IPS-15b (cell line): ENCODE data around the gene NOS1.
"Not testable (repeated sequence)": the region's sequence is repeated elsewhere in the genome, so short reads cannot be mapped to it uniquely, and the experiment has no call there.

Experiments used
- H3K27me3 ChIP-seq: one replicate; pipeline ENCODE4 v1.6.1; 2013; ENCODE audit warnings: low read length; ENCODE audit not compliant: control insufficient read depth, insufficient read depth
- H3K36me3 ChIP-seq: one replicate; pipeline ENCODE4 v1.6.1; 2013; ENCODE audit warnings: low read length; ENCODE audit not compliant: control insufficient read depth, insufficient read depth
- H3K4me1 ChIP-seq: one replicate; pipeline ENCODE4 v1.6.1; 2013; ENCODE audit warnings: mild to moderate bottlenecking, low read length; ENCODE audit not compliant: control insufficient read depth, insufficient read depth
- H3K4me3 ChIP-seq: one replicate; pipeline ENCODE4 v1.5.1; 2013; ENCODE audit warnings: low read depth, low read length
- H3K9ac ChIP-seq: one replicate; pipeline ENCODE4 v1.6.1; 2013; ENCODE audit warnings: low read depth, mild to moderate bottlenecking, low read length
- H3K9me3 ChIP-seq: one replicate; pipeline ENCODE4 v1.6.1; 2013; ENCODE audit warnings: mild to moderate bottlenecking, low read length; ENCODE audit not compliant: control insufficient read depth, insufficient read depth

The NOS1 gene

DNA sequence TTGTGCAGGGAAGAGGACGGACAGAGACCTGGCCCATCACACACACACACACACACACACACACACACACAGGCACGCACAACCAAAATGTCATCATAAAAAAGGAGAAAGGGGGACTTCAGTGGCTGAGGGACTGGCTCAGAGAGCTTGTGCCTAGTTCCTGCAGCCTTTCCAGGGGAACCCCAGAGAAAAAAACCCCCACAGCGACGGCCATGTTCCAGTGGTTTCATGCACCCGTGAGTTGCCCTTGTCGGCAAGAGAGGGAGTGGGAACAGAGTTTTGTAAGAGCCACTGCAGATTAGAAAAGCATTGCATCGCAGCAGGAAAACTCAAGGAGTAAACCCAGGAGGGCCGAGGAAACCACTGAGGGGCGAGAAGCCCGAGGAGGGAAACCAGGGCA is 146.6 kb downstream of the NOS1 start:
- no peak overlapping the region for H3K9ac ChIP-seq
- H3K4me3 ChIP-seq, result no peak overlapping the region
- no peaks in the 10 kb centered on the region for H3K9me3 ChIP-seq
- H3K36me3 ChIP-seq, result no peaks in the 10 kb centered on the region
- no peaks in the 10 kb centered on the region for H3K27me3 ChIP-seq
- H3K4me1 ChIP-seq, result no peaks in the 10 kb centered on the region

DNA sequence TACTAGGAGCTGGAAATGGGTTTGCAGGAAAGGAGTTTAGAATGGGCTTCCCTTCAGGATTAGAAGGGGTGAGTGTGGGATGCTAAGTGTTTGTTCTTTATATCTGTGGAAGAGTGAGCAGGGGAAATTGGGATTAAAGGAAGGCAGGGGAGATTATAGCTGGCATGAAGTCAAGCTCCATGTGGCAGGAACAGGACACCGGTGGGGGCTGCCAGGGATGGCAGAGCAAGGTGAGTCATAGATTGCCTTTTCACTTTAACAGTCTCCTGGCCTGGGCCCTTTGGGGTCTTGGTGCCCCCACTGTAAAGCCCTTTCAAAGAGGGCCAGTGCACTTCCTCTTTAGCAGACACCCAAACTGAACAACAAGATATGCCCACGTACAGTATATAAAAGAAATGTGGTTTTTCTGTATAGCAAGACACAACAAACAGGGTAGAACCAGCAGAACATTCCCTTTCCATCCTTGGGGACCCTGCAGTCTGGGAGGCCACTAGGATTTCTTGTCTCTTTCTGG is 148.1 kb downstream of the NOS1 start:
- H3K4me1 ChIP-seq, result no peaks in the 10 kb centered on the region
- no peak overlapping the region for H3K9ac ChIP-seq

DNA sequence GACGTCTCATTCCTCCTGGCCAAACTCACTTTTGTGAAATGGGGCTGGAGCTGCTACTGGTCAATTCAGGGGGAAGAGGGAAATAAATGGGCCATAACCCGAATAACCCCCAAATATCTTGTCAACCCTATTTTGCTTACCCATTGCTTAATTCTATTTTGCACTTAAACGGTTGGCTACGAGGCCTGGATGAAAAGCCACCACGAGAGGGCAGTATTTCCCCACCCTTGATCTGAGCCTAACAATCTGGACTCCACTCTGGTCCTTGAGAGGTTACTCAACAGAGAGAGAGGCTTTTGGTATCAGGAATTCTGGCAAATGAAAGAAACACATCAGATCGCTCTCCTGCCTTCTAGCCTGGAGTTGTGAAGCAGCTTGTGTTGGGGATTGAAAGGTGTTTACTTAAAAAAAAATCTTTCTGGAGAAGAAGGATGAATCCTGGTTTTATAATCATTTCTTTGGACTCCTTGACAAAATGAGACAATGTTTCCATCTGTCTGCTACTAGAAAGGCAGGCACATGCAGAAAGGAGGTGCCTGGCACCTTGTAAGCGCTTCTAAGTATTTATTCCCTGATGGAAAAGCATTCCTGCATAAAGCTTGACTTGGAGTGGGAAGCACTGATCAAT is 148.7 kb downstream of the NOS1 start:
- no peak overlapping the region for H3K4me3 ChIP-seq
- H3K27me3 ChIP-seq, result no peaks in the 10 kb centered on the region
- no peaks in the 10 kb centered on the region for H3K9me3 ChIP-seq
- H3K36me3 ChIP-seq, result no peaks in the 10 kb centered on the region
- no peak overlapping the region for H3K9ac ChIP-seq
- H3K4me1 ChIP-seq, result no peaks in the 10 kb centered on the region

More for the DNA sequence above, 148.1 kb downstream of the NOS1 start:
- no peaks in the 10 kb centered on the region for H3K36me3 ChIP-seq
- no peaks in the 10 kb centered on the region for H3K27me3 ChIP-seq
- H3K9me3 ChIP-seq, result no peaks in the 10 kb centered on the region
- H3K4me3 ChIP-seq, result no peak overlapping the region

DNA sequence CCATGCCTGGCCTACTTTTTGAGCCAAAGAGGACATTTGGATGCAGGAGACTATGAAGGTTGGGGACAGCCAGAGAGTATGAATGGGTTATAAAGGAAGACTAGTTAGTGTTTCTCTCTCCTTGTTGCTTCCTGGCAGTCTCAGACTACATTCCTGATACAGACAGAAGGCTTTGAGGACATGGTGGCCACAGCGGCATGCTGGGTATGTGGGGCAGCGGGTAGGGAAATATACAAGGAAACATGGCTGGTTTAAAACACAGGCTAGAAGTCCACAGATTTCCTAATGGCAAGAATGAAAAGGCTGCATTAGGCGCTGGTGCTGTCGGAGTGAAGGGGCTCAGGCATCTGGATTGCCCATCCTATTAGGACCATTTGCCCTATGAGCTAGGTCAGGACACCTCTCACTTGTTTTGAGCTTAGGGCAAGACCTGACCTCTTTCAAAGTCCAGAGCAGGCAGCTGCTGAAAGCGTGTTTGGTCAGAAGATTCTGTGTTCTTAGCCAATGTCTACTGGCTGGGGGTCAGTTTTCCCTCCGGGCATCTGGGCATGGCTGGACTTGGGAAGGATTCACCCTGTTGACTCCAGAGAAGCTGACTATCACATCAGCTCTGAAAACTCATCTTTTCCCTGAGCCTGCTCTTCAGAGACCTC is 151.0 kb downstream of the NOS1 start:
- Histone ChIP-seq H3K4me1 (no peaks in the 10 kb centered on the region), H3K9ac (no peak overlapping the region), H3K36me3 (no peaks in the 10 kb centered on the region), H3K4me3 (no peak overlapping the region), H3K27me3 (no peaks in the 10 kb centered on the region), H3K9me3 (no peaks in the 10 kb centered on the region)

DNA sequence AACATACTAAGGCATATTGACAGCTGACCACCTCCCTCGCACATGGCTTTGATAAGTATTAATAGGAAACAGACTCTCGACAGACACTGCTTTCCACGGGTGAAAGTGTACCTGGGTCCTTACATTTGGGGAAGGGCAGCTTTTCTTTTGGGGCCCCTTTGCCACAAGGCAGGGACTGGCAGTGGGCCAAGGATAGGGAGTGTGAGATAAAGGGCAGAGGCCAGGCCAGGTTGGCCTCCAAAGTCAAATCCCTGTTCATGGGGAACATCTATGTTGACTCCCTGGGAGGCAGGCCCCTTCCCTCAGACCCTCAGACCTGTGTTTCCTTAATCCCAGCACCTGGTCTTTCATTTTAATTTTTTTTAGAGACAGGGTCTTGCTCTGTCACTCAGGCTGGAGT is 151.8 kb downstream of the NOS1 start:
- H3K9me3 ChIP-seq, result no peaks in the 10 kb centered on the region
- no peaks in the 10 kb centered on the region for H3K27me3 ChIP-seq
- H3K9ac ChIP-seq, result no peak overlapping the region
- H3K4me1 ChIP-seq, result no peaks in the 10 kb centered on the region
- no peaks in the 10 kb centered on the region for H3K36me3 ChIP-seq
- no peak overlapping the region for H3K4me3 ChIP-seq

DNA sequence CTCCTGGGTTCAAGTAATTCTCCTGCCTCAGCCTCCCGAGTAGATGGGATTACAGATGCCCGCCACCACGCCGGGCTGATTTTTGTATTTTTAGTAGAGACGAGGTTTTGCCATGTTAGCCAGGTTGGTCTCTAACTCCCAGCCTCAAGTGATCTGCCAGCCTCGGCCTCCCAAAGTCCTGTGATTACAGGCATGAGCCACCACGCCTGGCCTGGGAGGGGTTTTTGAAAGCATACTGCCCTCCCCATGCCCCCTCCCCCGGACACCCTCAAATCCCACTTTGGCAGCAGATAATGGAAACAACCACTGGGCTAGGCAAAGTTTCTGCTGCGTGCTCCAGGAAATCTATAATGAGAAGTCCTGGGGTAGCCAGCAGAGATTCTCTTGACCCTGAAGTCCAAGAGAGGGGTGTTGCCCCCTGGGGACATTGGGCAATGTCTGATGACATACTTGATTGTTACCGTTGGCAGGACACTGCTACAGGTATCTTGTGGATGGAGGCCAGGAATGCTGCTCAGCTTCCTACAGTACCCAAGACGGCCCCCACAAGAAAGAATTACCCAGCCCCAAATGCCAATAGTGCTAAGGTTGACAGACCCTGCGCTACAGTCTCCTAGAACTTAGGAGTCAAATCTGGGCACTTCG is 152.5 kb downstream of the NOS1 start:
- H3K36me3 ChIP-seq, result no peaks in the 10 kb centered on the region
- H3K27me3 ChIP-seq, result no peaks in the 10 kb centered on the region
- H3K9me3 ChIP-seq, result no peaks in the 10 kb centered on the region
- H3K4me1 ChIP-seq, result no peaks in the 10 kb centered on the region
- no peak overlapping the region for H3K9ac ChIP-seq
- H3K4me3 ChIP-seq, result no peak overlapping the region

DNA sequence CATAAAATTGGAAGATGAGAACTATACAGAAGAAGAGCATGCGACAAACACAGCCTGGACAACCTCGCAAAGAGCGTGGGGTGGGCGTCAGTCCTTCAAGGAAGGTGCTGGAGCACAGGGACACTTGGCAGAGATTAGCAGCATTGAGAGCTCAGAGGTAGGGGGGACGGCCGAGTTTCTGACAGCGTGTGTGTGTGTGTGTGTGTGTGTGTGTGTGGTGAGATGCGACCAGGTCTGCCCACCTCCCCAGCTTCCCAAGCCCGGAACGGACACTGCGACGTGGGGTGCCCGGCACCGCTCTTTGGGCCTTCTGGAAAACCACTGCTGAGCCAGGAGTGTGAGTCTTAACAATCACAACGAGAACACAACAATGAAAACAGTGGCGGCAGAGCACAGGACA is 153.2 kb downstream of the NOS1 start:
- no peak overlapping the region for H3K4me3 ChIP-seq
- H3K4me1 ChIP-seq, result no peaks in the 10 kb centered on the region
- H3K27me3 ChIP-seq, result no peaks in the 10 kb centered on the region
- no peaks in the 10 kb centered on the region for H3K36me3 ChIP-seq
- no peak overlapping the region for H3K9ac ChIP-seq
- no peaks in the 10 kb centered on the region for H3K9me3 ChIP-seq

DNA sequence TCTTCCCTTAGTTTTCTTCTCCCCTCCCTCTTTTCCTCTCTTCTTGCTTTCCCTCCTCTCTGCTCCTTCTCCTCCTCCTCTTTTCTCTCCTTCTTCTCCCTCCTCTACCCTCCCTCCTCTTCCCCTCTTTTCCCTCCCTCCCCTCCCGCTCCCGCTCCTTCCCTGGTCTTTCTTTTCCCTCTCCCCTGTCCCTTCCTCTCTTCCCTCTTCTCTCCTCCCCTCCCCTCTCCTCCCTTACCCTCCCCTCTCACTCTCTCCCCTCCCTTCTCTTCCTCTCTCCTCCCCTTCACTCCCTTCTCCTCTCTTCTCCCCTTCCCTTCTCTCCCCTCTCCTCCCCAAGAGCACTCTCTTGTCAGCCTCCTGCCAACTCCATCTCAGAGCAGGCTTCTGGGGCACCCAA is 153.8 kb downstream of the NOS1 start:
- no peaks in the 10 kb centered on the region for H3K27me3 ChIP-seq
- no peaks in the 10 kb centered on the region for H3K9me3 ChIP-seq
- no peaks in the 10 kb centered on the region for H3K4me1 ChIP-seq
- H3K9ac ChIP-seq, result no peak overlapping the region
- H3K36me3 ChIP-seq, result no peaks in the 10 kb centered on the region
- no peak overlapping the region for H3K4me3 ChIP-seq

DNA sequence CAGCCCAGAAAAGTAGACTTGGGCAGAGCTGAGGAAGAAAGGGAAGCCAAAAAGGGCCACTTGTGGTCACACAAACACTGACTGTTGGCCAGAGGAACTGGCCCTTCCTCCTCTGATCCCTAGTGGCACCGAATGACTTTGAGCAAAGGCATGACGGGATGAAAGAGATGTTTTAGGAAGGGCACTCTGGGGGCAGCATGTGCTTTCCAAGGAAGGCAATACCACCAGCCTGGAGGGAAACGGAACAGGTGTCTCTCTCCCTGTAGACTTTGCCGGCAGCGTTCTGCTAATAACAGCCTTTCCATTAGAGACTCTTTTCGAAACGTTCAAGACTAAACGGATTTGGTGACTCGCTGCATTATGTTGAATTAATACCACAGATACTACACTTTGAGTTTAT is 158.9 kb downstream of the NOS1 start:
- Histone ChIP-seq H3K4me3 (no peak overlapping the region), H3K4me1 (no peaks in the 10 kb centered on the region), H3K9ac (no peak overlapping the region), H3K27me3 (no peaks in the 10 kb centered on the region), H3K9me3 (no peaks in the 10 kb centered on the region), H3K36me3 (no peaks in the 10 kb centered on the region)

DNA sequence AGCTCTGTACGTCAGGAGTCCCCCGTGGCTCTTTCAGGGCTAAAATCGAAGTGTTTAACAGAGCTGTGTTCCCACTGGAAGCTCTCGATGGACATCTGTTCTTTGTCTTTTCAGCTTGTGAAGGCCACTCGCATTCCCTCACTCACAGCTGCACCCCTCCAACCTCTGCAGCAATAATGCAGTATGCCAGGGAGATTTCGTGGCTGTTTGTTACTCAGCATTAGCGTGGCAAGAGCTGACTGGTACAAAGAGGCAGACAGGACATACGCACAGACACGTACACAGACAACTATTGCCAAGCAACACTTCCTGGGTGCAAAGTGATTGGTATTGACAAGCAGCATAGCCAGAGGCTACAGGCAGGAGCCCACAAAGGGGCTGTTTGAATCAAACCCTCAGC is 159.4 kb downstream of the NOS1 start:
- no peak overlapping the region for H3K9ac ChIP-seq
- H3K36me3 ChIP-seq, result no peaks in the 10 kb centered on the region
- H3K9me3 ChIP-seq, result no peaks in the 10 kb centered on the region
- H3K27me3 ChIP-seq, result no peaks in the 10 kb centered on the region
- no peaks in the 10 kb centered on the region for H3K4me1 ChIP-seq
- no peak overlapping the region for H3K4me3 ChIP-seq

DNA sequence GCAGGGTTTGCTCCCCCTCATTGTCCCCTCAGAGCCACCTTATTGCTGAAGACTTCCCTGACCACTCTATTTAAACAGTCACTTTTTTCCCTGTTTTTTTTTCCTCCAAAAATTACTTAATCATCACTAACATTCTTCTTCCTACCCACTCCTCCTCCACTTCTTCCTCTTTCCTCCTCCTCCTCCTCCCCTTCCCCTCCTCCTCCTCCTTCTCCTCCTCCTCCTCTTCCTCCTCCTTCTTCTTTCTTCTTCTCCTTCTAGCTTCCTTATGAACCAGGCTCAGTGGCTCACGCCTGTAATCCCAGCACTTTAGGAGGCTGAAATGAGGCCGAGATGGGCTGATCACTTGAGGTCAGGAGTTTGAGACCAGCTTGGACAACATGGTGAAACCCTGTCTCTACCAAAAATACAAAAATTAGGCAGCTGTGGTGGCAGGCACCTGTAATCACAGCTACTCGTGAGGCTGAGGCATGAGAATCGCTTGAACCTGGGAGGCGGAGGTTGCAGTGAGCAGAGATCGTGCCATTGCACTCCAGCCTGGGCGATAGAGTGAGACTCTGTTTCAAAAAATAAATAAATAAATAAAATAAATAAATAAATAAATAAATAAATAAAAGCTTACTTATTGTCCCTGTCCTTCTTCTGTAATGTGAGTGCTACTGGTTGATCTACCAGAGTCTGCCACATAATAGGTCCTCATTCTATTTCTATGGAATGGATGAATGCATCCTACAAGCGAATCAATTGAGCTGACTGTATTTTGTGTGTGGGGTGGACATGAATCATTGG is 161.3 kb downstream of the NOS1 start:
- H3K4me1 ChIP-seq, H3K4me3 ChIP-seq, H3K9ac ChIP-seq, H3K27me3 ChIP-seq, H3K9me3 ChIP-seq, H3K36me3 ChIP-seq: not testable (repeated sequence)
